Body of pancreas (tissue), 4 donors: ENCODE data around the gene UBE2I. TPM values are rescaled to one million over a fixed set of nuclear protein-coding genes. Genes with fewer than 3 reads are reported as not detected.
"Not testable (repeated sequence)": the region's sequence is repeated elsewhere in the genome, so short reads cannot be mapped to it uniquely, and the experiment has no call there.

Source experiments
- ATAC-seq: fragments of 150-250 bp; one replicate; pipeline ENCODE4 v1.9.1; 2016
- DNase-seq, 4 donors: peaks; one replicate each; pipeline ENCODE4 v3.0.0-alpha.2; 2019
- H3K27ac ChIP-seq, 4 donors: fragments of 200-600 bp; sonication (generic); 1 replicate in 3 of 4; 2 replicates in 1 of 4; pipeline versions ENCODE4 v1.5.1 to v1.6.1; 2016 to 2019; ENCODE audit warnings: mild to moderate bottlenecking in 1 of 4, mixed read lengths in 1 of 4, moderate library complexity in 1 of 4
- H3K27me3 ChIP-seq, 2 donors: fragments of 200-600 bp; sonication (generic); one replicate each; pipeline ENCODE4 v1.6.0; 2016; ENCODE audit warnings: mild to moderate bottlenecking in 1 of 2
- H3K36me3 ChIP-seq, 2 donors: fragments of 200-600 bp; sonication (generic); replicated peaks in 1 of 2; 2 replicates each; pipeline ENCODE4 v1.5.1; 2016; ENCODE audit warnings: low read depth in 2 of 2; ENCODE audit not compliant: insufficient read depth in 1 of 2
- H3K4me1 ChIP-seq: fragments of 200-600 bp; sonication (generic); one replicate; pipeline ENCODE4 v1.6.0; 2016
- H3K4me3 ChIP-seq, 2 donors: fragments of 200-600 bp; sonication (generic); 1 replicate in 1 of 2; 2 replicates in 1 of 2; pipeline ENCODE4 v1.5.1; 2016 to 2019
- H3K9me3 ChIP-seq, 3 donors: fragments of 200-600 bp; sonication (generic); 1 replicate in 2 of 3; 2 replicates in 1 of 3; pipeline ENCODE4 v1.5.1; 2016
- CTCF ChIP-seq, 7 experiments: fragments of 450-650 bp in 4 of 7; fragments of 200-600 bp in 3 of 7; sonication (generic) in 3 of 7; IDR thresholded peaks; one replicate each; pipeline ENCODE4 v1.5.1; 2016 to 2019; ENCODE audit warnings: antibody characterized with exemption in 7 of 7
- POLR2A ChIP-seq, 3 donors: fragments of 450-650 bp; IDR thresholded peaks; one replicate each; pipeline ENCODE4 v1.6.1; 2016; ENCODE audit warnings: antibody characterized with exemption in 3 of 3, mild to moderate bottlenecking in 2 of 3
- WGBS, 2 donors: methylation state at CpG; one replicate each; pipeline ENCODE4 v1.1.5; 2017; 5-methylcytosine and 5-hydroxymethylcytosine counted together
- intact Hi-C: fragments of 100-400 bp; cut with DNase I; formaldehyde crosslinking; loops from one replicate; pipeline ENCODE4 v1.15.1; 2023
- total RNA-seq, 2 donors: library from RNA; depleted of rRNA; stranded (reverse); fragments of >200 nt; gene quantifications; one replicate each; pipeline ENCODE4 v1.1.0, GENCODE V29; 2016

UBE2I gene
- total RNA-seq, 2 donors from 2014 or later, result 25.9 to 81.7 TPM

GRCh38 chr16:1326391-1326790 lies 17.0 kb downstream of the UBE2I start:
- Histone ChIP-seq H3K27ac (no peak overlapping the region), H3K4me3 (no peak overlapping the region), H3K36me3 (peaks cover 0 to 11% of the 10 kb centered on the region in 2 donors), H3K4me1 (peaks cover 3% of the 10 kb centered on the region), H3K27me3 (no peaks in the 10 kb centered on the region), H3K9me3 (no peaks in the 10 kb centered on the region)
- TF ChIP-seq POLR2A (IDR thresholded peaks at IDR 0.05) (no peak), CTCF (IDR thresholded peaks at IDR 0.05) (no peak)
- intact Hi-C loops, result no loop called here
- WGBS, 2 donors, result 80 to 83% methylated on average over 13 to 17 of the region's 17 CpGs
- no peak for ATAC-seq
- no peak for DNase-seq

- no peak overlapping the region for H3K4me3 ChIP-seq
- H3K9me3 ChIP-seq, result no peaks in the 10 kb centered on the region
- intact Hi-C loops, result no loop called here
- TF ChIP-seq POLR2A (IDR thresholded peaks at IDR 0.05) (no peak), CTCF (IDR thresholded peaks at IDR 0.05) (no peak)
- H3K4me1 ChIP-seq, result peaks cover 10% of the 10 kb centered on the region
- H3K36me3 ChIP-seq, result peaks cover 0 to 11% of the 10 kb centered on the region in 2 donors
- ATAC-seq (no peak), DNase-seq (no peak)
- WGBS, 2 donors, result 69 to 77% methylated on average over 2 to 13 of the region's 17 CpGs
- H3K27me3 ChIP-seq, result no peaks in the 10 kb centered on the region
- no peak overlapping the region for H3K27ac ChIP-seq
Observed at GRCh38 chr16:1326946-1327618, 17.6 kb downstream of the UBE2I start.

GRCh38 chr16:1327619-1327947 lies 18.1 kb downstream of the UBE2I start:
- no peak for DNase-seq
- Histone ChIP-seq H3K4me1 (peaks cover 15% of the 10 kb centered on the region), H3K9me3 (no peaks in the 10 kb centered on the region), H3K36me3 (peaks cover 0 to 11% of the 10 kb centered on the region in 2 donors), H3K4me3 (no peak overlapping the region), H3K27ac (no peak overlapping the region), H3K27me3 (peaks cover 0 to 4% of the 10 kb centered on the region in 2 donors)
- TF ChIP-seq CTCF (IDR thresholded peaks at IDR 0.05) (no peak), POLR2A (IDR thresholded peaks at IDR 0.05) (no peak)
- 67 to 80% methylated on average over 1 to 5 of the region's 5 CpGs for WGBS, 2 donors
- intact Hi-C loops, result no loop called here
- ATAC-seq, result no peak

DNA sequence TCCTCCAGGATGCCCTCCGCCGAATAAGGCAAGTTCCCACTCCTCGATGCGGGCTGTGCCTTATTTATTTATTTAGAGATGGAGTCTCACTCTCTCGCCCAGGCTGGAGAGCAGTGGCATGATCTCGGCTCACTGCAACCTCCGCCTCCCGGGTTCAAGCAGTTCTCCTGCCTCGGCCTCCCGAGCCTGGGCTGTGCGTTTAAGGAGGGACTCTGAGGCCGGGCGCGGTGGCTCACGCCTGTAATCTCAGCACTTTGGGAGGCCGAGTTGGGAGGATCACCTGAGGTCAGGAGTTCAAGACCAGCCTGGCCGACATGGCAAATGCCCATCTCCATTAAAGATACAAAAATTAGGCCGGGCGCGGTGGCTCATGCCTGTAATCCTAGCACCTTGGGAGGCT lies 18.7 kb downstream of the UBE2I start:
- H3K9me3 ChIP-seq, DNase-seq, H3K4me3 ChIP-seq, H3K27me3 ChIP-seq, H3K27ac ChIP-seq, ATAC-seq, intact Hi-C loops: not testable (repeated sequence)
- peaks cover 20% of the 10 kb centered on the region for H3K4me1 ChIP-seq
- 85 to 90% methylated on average over 11 to 20 of the region's 20 CpGs for WGBS, 2 donors
- H3K36me3 ChIP-seq, result peaks cover 0 to 11% of the 10 kb centered on the region in 2 donors

- H3K4me3 ChIP-seq, DNase-seq, H3K36me3 ChIP-seq, H3K9me3 ChIP-seq, H3K27ac ChIP-seq, intact Hi-C loops, ATAC-seq: not testable (repeated sequence)
- Histone ChIP-seq H3K27me3 (peaks cover 6 to 18% of the 10 kb centered on the region in 2 donors), H3K4me1 (peaks cover 29% of the 10 kb centered on the region)
- WGBS, 2 donors, result 86 to 90% methylated on average over 10 of the region's 10 CpGs
Observed at GRCh38 chr16:1328961-1329360, 19.5 kb downstream of the UBE2I start.
